ENCODE measurements around the gene WNT5B.

GRCh38 chr12:1691123-1692007, 62.3 kb downstream of the WNT5B start:
- TF ChIP-seq CTCF (IDR thresholded peaks at IDR 0.05) = no peak
- no peak for TF ChIP-seq POLR2A (IDR thresholded peaks at IDR 0.05)

Data from tibial nerve (tissue), 3 donors.